NCI-H2171 (cell line): Measurements from ENCODE around the gene FRMD4A.
A peak's percentile ranks its signal among the peaks of the same experiment; 100 is the strongest.

Experiments
- DNase-seq: peaks from one replicate; lab custom pipeline; 2025; lab: John Stamatoyannopoulos, UW

Gene FRMD4A

DNA sequence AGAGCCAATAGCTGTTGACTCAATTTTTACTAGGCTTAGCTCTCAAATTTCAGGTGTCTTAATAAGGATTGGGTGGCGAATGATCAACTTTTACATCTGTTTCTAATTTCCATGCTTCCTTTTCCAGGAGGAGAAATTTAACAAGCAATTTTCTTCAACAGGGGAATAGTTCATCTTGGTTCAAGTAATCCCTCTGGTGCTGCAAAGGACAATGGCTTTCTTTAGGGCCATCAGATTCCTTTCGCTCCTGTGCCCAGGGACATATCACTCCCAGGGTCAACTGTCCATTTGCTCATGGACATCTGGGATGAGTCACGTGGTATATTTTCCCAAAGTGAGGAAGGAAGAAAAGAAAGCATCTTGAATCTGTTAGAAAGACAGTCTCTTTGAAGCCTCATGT is 313.3 kb downstream of the FRMD4A start:
- DNase-seq, result no peak

GRCh38 chr10:14016931-14017333 is 313.8 kb downstream of the FRMD4A start:
- no peak for DNase-seq

GRCh38 chr10:14016011-14016536 is 314.6 kb downstream of the FRMD4A start:
- no peak for DNase-seq

DNA sequence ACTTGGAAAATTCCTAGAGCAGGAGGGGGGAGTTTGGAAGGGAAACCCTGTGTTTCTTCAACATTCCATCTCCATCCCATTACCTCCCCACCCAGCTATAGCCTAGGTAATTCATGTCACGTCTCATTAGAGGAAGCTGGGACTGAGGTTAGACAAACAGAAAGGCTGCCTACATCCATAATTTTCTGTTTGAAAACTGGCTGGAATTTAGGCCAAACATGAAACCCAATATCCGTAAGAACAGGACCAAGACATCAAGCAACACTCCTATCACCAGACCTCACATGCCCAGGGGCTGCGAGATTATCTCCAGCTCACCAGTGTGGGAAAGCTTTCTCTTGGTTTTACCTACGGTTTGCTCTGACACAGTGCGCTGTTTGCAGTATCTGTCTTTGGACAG is 316.3 kb downstream of the FRMD4A start:
- no peak for DNase-seq

GRCh38 chr10:14010769-14011574 is 319.8 kb downstream of the FRMD4A start:
- DNase-seq, result no peak

GRCh38 chr10:14010101-14010558 is 320.6 kb downstream of the FRMD4A start:
- peak; percentile 35 for DNase-seq

GRCh38 chr10:14009371-14010100 is 321.2 kb downstream of the FRMD4A start:
- DNase-seq, result no peak

GRCh38 chr10:14008740-14009080 is 322.0 kb downstream of the FRMD4A start:
- DNase-seq, result no peak

- no peak for DNase-seq
These were observed 326.2 kb downstream of the FRMD4A start for GRCh38 chr10:14004536-14004935.

GRCh38 chr10:14003517-14004184 is 327.1 kb downstream of the FRMD4A start:
- no peak for DNase-seq

- DNase-seq, result no peak
These were observed 329.3 kb downstream of the FRMD4A start for GRCh38 chr10:14001298-14002040.

DNA sequence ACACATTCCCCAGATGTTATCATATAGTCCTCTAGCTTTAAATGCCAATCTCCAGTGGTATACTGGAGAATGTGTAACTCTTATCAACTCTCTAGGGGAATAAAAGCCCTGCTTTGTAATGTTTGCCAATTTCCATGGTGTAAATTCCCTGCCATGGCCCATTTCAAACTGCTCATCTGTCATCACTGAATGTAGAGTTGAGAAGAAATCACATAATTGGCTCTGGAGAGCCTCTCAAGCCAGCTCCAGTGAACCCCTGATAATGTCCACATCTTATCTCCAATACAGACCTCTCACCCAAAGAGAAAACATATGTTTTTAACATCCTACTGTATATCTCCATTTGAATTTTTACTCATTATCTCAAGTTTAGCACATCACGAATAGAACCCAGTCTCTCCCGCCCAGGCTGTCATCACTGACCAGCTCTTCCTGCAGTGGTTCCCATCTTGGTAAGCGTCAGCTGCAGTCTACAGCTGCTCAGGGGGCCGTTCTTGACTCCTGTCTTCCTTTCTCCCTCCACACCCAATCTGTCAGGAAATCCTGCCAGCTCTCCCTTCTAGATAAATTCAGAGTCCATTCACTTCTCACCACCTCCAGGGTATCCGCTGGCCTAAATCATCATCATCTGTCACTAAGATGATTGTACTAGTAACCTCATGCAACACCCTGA is 332.4 kb downstream of the FRMD4A start:
- DNase-seq, result no peak

GRCh38 chr10:13997650-13998049 is 333.1 kb downstream of the FRMD4A start:
- no peak for DNase-seq

GRCh38 chr10:13994932-13995331 is 335.8 kb downstream of the FRMD4A start:
- no peak for DNase-seq

DNA sequence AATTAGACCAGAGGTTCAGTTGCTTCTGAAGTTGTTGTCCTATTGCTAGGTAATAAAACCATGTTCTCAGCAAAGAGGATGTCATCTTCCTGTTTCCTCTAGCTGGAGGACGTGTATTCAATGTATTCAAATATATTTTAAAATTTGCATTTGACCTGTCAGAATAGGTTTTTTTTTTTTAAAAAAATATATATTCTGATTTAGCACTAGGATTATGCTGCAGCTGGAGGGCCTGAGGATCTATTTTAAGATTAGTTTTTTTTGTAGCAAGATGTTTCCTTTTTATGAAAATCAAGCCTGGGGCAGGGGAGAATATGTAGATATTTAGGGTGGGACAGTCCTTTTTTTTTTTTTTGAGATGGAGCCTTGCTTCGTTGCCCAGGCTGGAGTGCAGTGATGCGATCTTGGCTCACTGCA is 337.0 kb downstream of the FRMD4A start:
- no peak for DNase-seq

GRCh38 chr10:13993169-13993568 is 337.6 kb downstream of the FRMD4A start:
- no peak for DNase-seq

- DNase-seq, result no peak
These were observed 339.4 kb downstream of the FRMD4A start for GRCh38 chr10:13991353-13991752.

- no peak for DNase-seq
These were observed 339.8 kb downstream of the FRMD4A start for GRCh38 chr10:13990946-13991345.

DNA sequence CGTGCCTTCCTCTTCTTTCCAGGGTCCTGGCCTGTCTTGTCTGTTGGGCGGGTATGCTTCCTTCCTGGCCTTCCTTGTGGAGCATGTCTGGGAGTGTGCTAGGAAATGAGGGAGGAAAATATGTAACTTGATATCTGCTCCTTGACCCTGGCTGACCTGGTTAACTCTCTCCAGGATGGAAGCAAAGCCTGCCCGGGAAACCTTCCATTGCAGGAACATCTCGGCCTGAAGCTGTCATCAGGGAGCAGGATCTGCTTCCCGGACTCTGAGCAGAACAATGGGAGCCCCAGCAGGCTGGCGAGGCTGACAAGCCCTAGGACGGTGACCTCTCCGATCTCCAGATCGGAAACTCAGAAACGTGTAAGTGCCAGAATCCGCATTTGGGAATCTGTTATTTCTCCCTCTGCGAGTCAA is 340.3 kb downstream of the FRMD4A start:
- no peak for DNase-seq

DNA sequence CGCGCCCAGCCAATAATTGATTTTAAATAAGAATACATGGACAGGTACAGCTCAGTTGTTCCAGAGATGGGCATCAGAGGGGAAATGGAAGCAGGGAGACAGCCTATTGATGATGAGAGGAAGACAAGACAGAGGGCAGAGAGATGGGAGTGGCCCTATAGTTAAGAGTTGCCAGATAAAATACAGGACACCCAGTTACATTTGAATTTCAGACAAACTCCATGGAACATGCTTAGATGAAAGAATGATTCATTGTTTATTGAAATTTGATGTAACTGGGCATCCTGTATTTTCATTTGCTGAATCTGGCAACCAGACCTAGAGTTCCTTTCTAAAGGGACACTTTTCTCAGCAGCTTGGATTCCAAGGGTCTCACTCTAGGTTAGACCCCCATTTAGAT is 341.1 kb downstream of the FRMD4A start:
- no peak for DNase-seq

GRCh38 chr10:13987446-13987845 is 343.3 kb downstream of the FRMD4A start:
- DNase-seq, result no peak
